Small intestine (tissue), 7 donors: Measurements from ENCODE around the gene ZKSCAN3. TPM values are rescaled to one million over a fixed set of nuclear protein-coding genes. Genes with fewer than 3 reads are reported as not detected.

Experiments
- DNase-seq, 2 donors: peaks; one replicate each; pipeline versions ENCODE4 v3.0.0 to v3.0.0-alpha.2; 2013
- FAIRE-seq: peaks from 2 replicates; lab custom pipeline; 2012; peaks lifted over from hg19 to GRCh38; lab: Jason Lieb, UNC
- H3K27ac ChIP-seq, 3 donors: one replicate each; pipeline ENCODE4 v1.5.1; 2013; ENCODE audit warnings: low read length in 2 of 3, mild to moderate bottlenecking in 2 of 3, control low read depth in 1 of 3, inconsistent platforms in 1 of 3, low read depth in 1 of 3, moderate library complexity in 1 of 3
- H3K27me3 ChIP-seq, 3 donors: one replicate each; pipeline ENCODE4 v1.6.1; 2013; ENCODE audit warnings: low read length in 3 of 3, inconsistent platforms in 1 of 3; ENCODE audit not compliant: control insufficient read depth in 3 of 3, insufficient read depth in 3 of 3
- H3K36me3 ChIP-seq, 3 donors: one replicate each; pipeline ENCODE4 v1.6.1; 2013; ENCODE audit warnings: low read length in 3 of 3, inconsistent platforms in 1 of 3, low read depth in 1 of 3, mild to moderate bottlenecking in 1 of 3, moderate library complexity in 1 of 3; ENCODE audit not compliant: control insufficient read depth in 3 of 3, insufficient read depth in 2 of 3
- H3K4me1 ChIP-seq, 3 donors: one replicate each; pipeline ENCODE4 v1.6.1; 2013; ENCODE audit warnings: low read length in 2 of 3, inconsistent platforms in 1 of 3, low read depth in 1 of 3, mild to moderate bottlenecking in 1 of 3, moderate library complexity in 1 of 3; ENCODE audit not compliant: control insufficient read depth in 3 of 3, insufficient read depth in 2 of 3
- H3K4me3 ChIP-seq, 3 donors: one replicate each; pipeline ENCODE4 v1.5.1; 2013; ENCODE audit warnings: low read length in 3 of 3, control low read depth in 1 of 3, inconsistent platforms in 1 of 3, low read depth in 1 of 3, mild to moderate bottlenecking in 1 of 3, moderate library complexity in 1 of 3
- H3K9me3 ChIP-seq, 2 donors: one replicate each; pipeline ENCODE4 v1.6.1; 2013; ENCODE audit warnings: low read depth in 1 of 2, low read length in 1 of 2; ENCODE audit not compliant: control insufficient read depth in 2 of 2, insufficient read depth in 1 of 2
- WGBS, 3 donors: extraction: QIAGEN DNeasy Blood & Tissue Kit; methylation state at CpG; one replicate each; pipeline ENCODE4 v1.1.7; 2013; 5-methylcytosine and 5-hydroxymethylcytosine counted together
- polyA plus RNA-seq, 4 donors: library from polyadenylated mRNA; stranded (reverse) in 3 of 4; unstranded in 1 of 4; fragments of 200-250 nt in 3 of 4; fragments of 120-200 nt in 1 of 4; gene quantifications; one replicate each; pipeline versions ENCODE4 v1.2.1 to v1.2.3, GENCODE V29; 2013
- donor health status: healthy with polysubstance abuse.
- donor health status: control.
- donor health status: control.
- donor health status: Bipolar disorder and iron deficiency.
- donor health status: healthy.

ZKSCAN3 gene
- polyA plus RNA-seq, 4 donors = 1.1 to 5.3 (median 1.9) TPM

GRCh38 chr6:28335564-28336283, 14.0 kb upstream of the ZKSCAN3 start, which contains the start of gene ZSCAN31:
Gene ZSCAN31, minus strand, starts transcription at chr6:28336148. Its CDS starts 6,465 bp downstream, at chr6:28329683.
- Histone ChIP-seq H3K27me3 (no peaks in the 10 kb centered on the region), H3K4me3 (peak within 1 kb of the TSS; percentile 54 to 90 (median 59)), H3K9me3 (no peaks in the 10 kb centered on the region), H3K4me1 (peaks cover 0 to 16% (median 5%) of the 10 kb centered on the region in 3 donors), H3K36me3 (no peaks in the 10 kb centered on the region), H3K27ac (peak within 1 kb of the TSS; percentile 86 to 99 (median 99))
- WGBS, 3 donors = 0 to 1% (median 0%) methylated on average over 32 to 35 of the region's 35 CpGs
- DNase-seq (peak; percentile 98 to 99), FAIRE-seq (no peak)

GRCh38 chr6:28336284-28337120, 13.2 kb upstream of the ZKSCAN3 start:
- Histone ChIP-seq H3K4me1 (peaks cover 0 to 16% (median 5%) of the 10 kb centered on the region in 3 donors), H3K9me3 (no peaks in the 10 kb centered on the region), H3K27me3 (no peaks in the 10 kb centered on the region), H3K27ac (peak overlapping the region; percentile 86 to 99 (median 99)), H3K4me3 (peak overlapping the region; percentile 54 to 90 (median 59)), H3K36me3 (no peaks in the 10 kb centered on the region)
- no peak for FAIRE-seq
- WGBS, 3 donors = 9 to 15% (median 13%) methylated on average over 24 of the region's 24 CpGs
- peak; percentile 42 to 79 for DNase-seq

GRCh38 chr6:28337121-28337520, 12.6 kb upstream of the ZKSCAN3 start:
- Histone ChIP-seq H3K4me3 (peak overlapping the region in 1 of 3 donors; percentile 90), H3K9me3 (no peaks in the 10 kb centered on the region), H3K27ac (peak overlapping the region in 2 of 3 donors; percentile 99), H3K36me3 (no peaks in the 10 kb centered on the region), H3K27me3 (no peaks in the 10 kb centered on the region), H3K4me1 (peaks cover 0 to 16% (median 5%) of the 10 kb centered on the region in 3 donors)
- no peak for FAIRE-seq
- DNase-seq = no peak

- FAIRE-seq (no peak), DNase-seq (no peak)
- Histone ChIP-seq H3K4me1 (peaks cover 0 to 10% (median 5%) of the 10 kb centered on the region in 3 donors), H3K4me3 (no peak overlapping the region), H3K27ac (no peak overlapping the region), H3K27me3 (peaks cover 0 to 3% (median 0%) of the 10 kb centered on the region in 3 donors), H3K36me3 (no peaks in the 10 kb centered on the region), H3K9me3 (no peaks in the 10 kb centered on the region)
- 72 to 84% (median 77%) methylated on average over 1 of the region's 1 CpG for WGBS, 3 donors
Measured at GRCh38 chr6:28340310-28341095, 9.2 kb upstream of the ZKSCAN3 start.

GRCh38 chr6:28343898-28344677, 5.7 kb upstream of the ZKSCAN3 start:
- FAIRE-seq = no peak
- WGBS, 3 donors = 47 to 57% (median 53%) methylated on average over 1 of the region's 1 CpG

GRCh38 chr6:28345201-28345600, 4.5 kb upstream of the ZKSCAN3 start:
- 79 to 86% (median 83%) methylated on average over 1 of the region's 1 CpG for WGBS, 3 donors
- peaks cover 0 to 15% (median 0%) of the 10 kb centered on the region in 3 donors for H3K27me3 ChIP-seq
- H3K4me3 ChIP-seq = no peak overlapping the region
- FAIRE-seq (no peak), DNase-seq (no peak)
- no peak overlapping the region for H3K27ac ChIP-seq
- H3K9me3 ChIP-seq = no peaks in the 10 kb centered on the region
- H3K36me3 ChIP-seq = no peaks in the 10 kb centered on the region
- no peaks in the 10 kb centered on the region for H3K4me1 ChIP-seq

More at GRCh38 chr6:28343898-28344677, 5.7 kb upstream of the ZKSCAN3 start:
- no peak for DNase-seq
- no peaks in the 10 kb centered on the region for H3K9me3 ChIP-seq
- no peaks in the 10 kb centered on the region for H3K4me1 ChIP-seq
- no peak overlapping the region for H3K27ac ChIP-seq
- H3K27me3 ChIP-seq = peaks cover 0 to 15% (median 0%) of the 10 kb centered on the region in 3 donors
- no peak overlapping the region for H3K4me3 ChIP-seq
- H3K36me3 ChIP-seq = no peaks in the 10 kb centered on the region

GRCh38 chr6:28347119-28347518, 2.6 kb upstream of the ZKSCAN3 start:
- H3K36me3 ChIP-seq = no peaks in the 10 kb centered on the region
- no peak overlapping the region for H3K27ac ChIP-seq
- H3K9me3 ChIP-seq = no peaks in the 10 kb centered on the region
- peaks cover 0 to 7% (median 6%) of the 10 kb centered on the region in 3 donors for H3K4me1 ChIP-seq
- DNase-seq (no peak), FAIRE-seq (no peak)
- no peak overlapping the region for H3K4me3 ChIP-seq
- H3K27me3 ChIP-seq = peaks cover 0 to 15% (median 0%) of the 10 kb centered on the region in 3 donors
- 20 to 28% (median 23%) methylated on average over 2 of the region's 2 CpGs for WGBS, 3 donors
